IPS-11a (cell line): Measurements from ENCODE around the gene CARM1.

Experiments used
- H3K4me3 ChIP-seq: one replicate; pipeline ENCODE4 v1.5.1; 2013; ENCODE audit warnings: low read depth, low read length, control low read depth

The CARM1 gene

DNA sequence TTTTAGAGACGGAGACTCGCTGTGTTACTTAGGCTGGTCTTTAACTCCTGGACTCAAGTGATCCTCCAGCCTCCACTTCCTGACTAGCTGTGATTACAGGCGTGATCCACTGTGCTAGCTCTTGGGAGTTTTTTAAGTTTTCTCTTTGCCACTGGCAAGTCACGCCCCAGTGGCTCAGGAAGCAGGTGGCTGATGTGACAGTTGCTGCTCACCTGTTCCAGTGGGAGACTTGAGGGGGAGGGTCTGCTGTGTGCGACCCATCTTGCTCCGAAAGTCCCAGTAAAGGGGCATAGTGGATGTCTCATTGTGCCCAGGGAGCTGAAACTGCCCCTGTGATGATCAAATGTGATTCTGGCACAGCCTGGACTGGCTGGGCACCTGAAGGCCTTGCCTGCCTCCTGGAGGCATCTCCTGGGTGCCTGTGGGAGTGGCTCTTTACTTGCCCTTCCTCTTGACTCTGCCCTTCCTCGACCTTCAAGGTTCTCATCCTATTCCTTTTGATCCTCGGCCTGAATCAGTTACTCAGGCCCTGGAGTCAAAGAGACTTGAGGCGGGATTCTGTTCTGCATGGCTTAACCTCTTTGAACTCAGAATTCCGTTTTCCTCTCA, 97.3 kb downstream of the CARM1 start:
- no peak overlapping the region for H3K4me3 ChIP-seq

GRCh38 chr19:10971107-10971726, 99.9 kb downstream of the CARM1 start:
- H3K4me3 ChIP-seq, result no peak overlapping the region
